GM12878 (cell line): Measurements from ENCODE around the gene B4GALT3. TPM values are rescaled to one million over a fixed set of nuclear protein-coding genes. Genes with fewer than 3 reads are reported as not detected.

Source experiments
- ATAC-seq: fragments of 200-7000 bp; cut with Tn5 transposase; 3 replicates; pipeline ENCODE4 v1.9.1; 2020; ENCODE audit warnings: mild to moderate bottlenecking, moderate library complexity
- BruUV-seq: library from RNA; stranded (reverse); fragments of 400-500 nt; replicated peaks from 2 replicates; lab custom pipeline; 2021; lab: Mats Ljungman, UMichigan
- CTCF ChIA-PET: fragments of 300-600 bp; sonication (Branson Sonifier 250); formaldehyde crosslinking; extraction: SDS; loops from one replicate; lab custom pipeline; 2021; ENCODE audit warnings: inconsistent platforms; lab: Yijun Ruan, JAX
- POLR2A ChIA-PET: fragments of 350-600 bp; formaldehyde crosslinking; extraction: SDS; loops from one replicate; lab custom pipeline; 2021; ENCODE audit warnings: inconsistent platforms; lab: Charles Lee
- RAD21 ChIA-PET: fragments of 300-600 bp; sonication (Branson Sonifier 250); formaldehyde crosslinking; loops from one replicate; lab custom pipeline; 2023; ENCODE audit warnings: antibody characterized with exemption; ENCODE audit not compliant: unreplicated experiment; lab: Charles Lee
- SMC1A ChIA-PET: fragments of 300-600 bp; sonication (Branson Sonifier 250); formaldehyde crosslinking; loops from one replicate; lab custom pipeline; 2023; ENCODE audit not compliant: unreplicated experiment, uncharacterized antibody; lab: Charles Lee
- DNase-seq: peaks from one replicate; pipeline ENCODE4 v3.0.0-alpha.2; 2011; ENCODE audit warnings: low read depth, low spot score
- FAIRE-seq: peaks from 3 replicates; lab custom pipeline; 2011; peaks lifted over from hg19 to GRCh38; lab: Jason Lieb, UNC
- H2AFZ ChIP-seq: 2 replicates; pipeline ENCODE4 v1.6.0; 2011; ENCODE audit warnings: low read depth, low read length, control low read depth; ENCODE audit not compliant: control insufficient read depth
- H3K27ac ChIP-seq: 2 replicates; pipeline ENCODE4 v1.5.1; 2011; ENCODE audit warnings: control low read depth; ENCODE audit not compliant: control insufficient read depth, insufficient read depth
- H3K27me3 ChIP-seq, 2 experiments: replicated peaks in 1 of 2; 2 replicates each; pipeline versions ENCODE4 v1.6.0 to v1.6.1; 2011; ENCODE audit warnings: low read length in 1 of 2; ENCODE audit not compliant: control insufficient read depth in 2 of 2, insufficient read depth in 2 of 2
- H3K36me3 ChIP-seq, 2 experiments: 2 replicates each; pipeline ENCODE4 v1.5.1; 2011; ENCODE audit warnings: low read length in 1 of 2; ENCODE audit not compliant: control insufficient read depth in 2 of 2, insufficient read depth in 2 of 2
- H3K4me1 ChIP-seq: 2 replicates; pipeline ENCODE4 v1.6.1; 2011; ENCODE audit warnings: mild to moderate bottlenecking, low read length, moderate library complexity, mixed read lengths; ENCODE audit not compliant: control insufficient read depth, insufficient read depth
- H3K4me2 ChIP-seq: 2 replicates; pipeline ENCODE4 v1.6.0; 2011; ENCODE audit warnings: control low read depth; ENCODE audit not compliant: control insufficient read depth, insufficient read depth
- H3K4me3 ChIP-seq: fragments of 200-600 bp; sonication (generic); 2 replicates; pipeline ENCODE4 v1.5.1; 2016
- H3K79me2 ChIP-seq: 2 replicates; pipeline ENCODE4 v1.6.0; 2011; ENCODE audit warnings: low read length; ENCODE audit not compliant: control insufficient read depth, insufficient read depth
- H3K9ac ChIP-seq: 2 replicates; pipeline ENCODE4 v1.8.0; 2011; ENCODE audit warnings: low read length, control low read depth, mixed read lengths; ENCODE audit not compliant: control insufficient read depth, insufficient read depth
- H3K9me3 ChIP-seq: replicated peaks from 3 replicates; pipeline ENCODE4 v1.5.1; 2011; ENCODE audit warnings: mild to moderate bottlenecking, low read length; ENCODE audit not compliant: control insufficient read depth, insufficient read depth
- H4K20me1 ChIP-seq: 2 replicates; pipeline ENCODE4 v1.6.0; 2011; ENCODE audit not compliant: control insufficient read depth, insufficient read depth
- CTCF ChIP-seq, 3 experiments: IDR thresholded peaks in 2 of 3; conservative IDR thresholded peaks in 1 of 3; 2 replicates each; pipeline ENCODE4 v1.5.1; 2011; ENCODE audit warnings: low read depth in 3 of 3, low read length in 3 of 3, mild to moderate bottlenecking in 3 of 3, control low read depth in 2 of 3, moderate library complexity in 2 of 3, inconsistent platforms in 1 of 3, mixed read lengths in 1 of 3; ENCODE audit not compliant: control insufficient read depth in 2 of 3, insufficient read depth in 1 of 3; ENCODE audit errors: extremely low read depth in 1 of 3
- E4F1 ChIP-seq: fragments of 450-650 bp; IDR thresholded peaks from 2 replicates; pipeline ENCODE4 v1.6.1; 2018; ENCODE audit warnings: borderline replicate concordance, mild to moderate bottlenecking; ENCODE audit not compliant: partially characterized antibody
- MEF2A ChIP-seq: IDR thresholded peaks from 2 replicates; pipeline ENCODE4 v1.6.1; 2011; ENCODE audit warnings: low read depth, mild to moderate bottlenecking, low read length, moderate library complexity; ENCODE audit not compliant: insufficient read depth
- MTA3 ChIP-seq: IDR thresholded peaks from 2 replicates; pipeline ENCODE4 v1.6.1; 2012; ENCODE audit warnings: low read length, inconsistent platforms, borderline replicate concordance
- NBN ChIP-seq: fragments of 450-650 bp; IDR thresholded peaks from 2 replicates; pipeline ENCODE4 v1.6.1; 2016
- NFYB ChIP-seq: IDR thresholded peaks from 2 replicates; pipeline ENCODE4 v1.6.1; 2011; ENCODE audit warnings: low read depth, mild to moderate bottlenecking, low read length, improper control_type of control experiment, moderate library complexity; ENCODE audit not compliant: insufficient read depth
- PKNOX1 ChIP-seq: fragments of 450-650 bp; IDR thresholded peaks from 2 replicates; pipeline ENCODE4 v1.6.1; 2016; ENCODE audit warnings: mild to moderate bottlenecking
- RAD51 ChIP-seq: fragments of 450-650 bp; IDR thresholded peaks from 2 replicates; pipeline ENCODE4 v1.6.1; 2016; ENCODE audit warnings: moderate library complexity, mild to moderate bottlenecking, inconsistent platforms
- RELA ChIP-seq: fragments of 450-650 bp; IDR thresholded peaks from 2 replicates; pipeline ENCODE4 v1.8.0; 2014; ENCODE audit warnings: borderline replicate concordance; ENCODE audit not compliant: partially characterized antibody
- SIX5 ChIP-seq: IDR thresholded peaks from 2 replicates; pipeline ENCODE4 v1.6.1; 2011; ENCODE audit warnings: mild to moderate bottlenecking, low read depth, low read length, moderate library complexity; ENCODE audit not compliant: severe bottlenecking
- SREBF1 ChIP-seq: IDR thresholded peaks from 2 replicates; pipeline ENCODE4 v1.6.1; 2012; ENCODE audit warnings: mild to moderate bottlenecking, low read length
- SRF ChIP-seq, 2 experiments: IDR thresholded peaks; 2 replicates each; pipeline ENCODE4 v1.6.1; 2011; ENCODE audit warnings: low read depth in 2 of 2, low read length in 2 of 2, mild to moderate bottlenecking in 1 of 2, moderate library complexity in 1 of 2
- YY1 ChIP-seq: IDR thresholded peaks from 2 replicates; pipeline ENCODE4 v1.6.1; 2011; ENCODE audit warnings: low read depth, mild to moderate bottlenecking, low read length
- ZBTB4 ChIP-seq: fragments of 450-650 bp; formaldehyde crosslinking; IDR thresholded peaks from 2 replicates; pipeline ENCODE4 v1.4.0; 2022; ENCODE audit warnings: mild to moderate bottlenecking, moderate library complexity
- WGBS: methylation state at CpG from one replicate; pipeline ENCODE4 v1.1.6; 2016; ENCODE audit warnings: low lambda C conversion rate; ENCODE audit not compliant: insufficient replicate concordance, insufficient coverage; ENCODE audit errors: missing lambda C conversion rate; 5-methylcytosine and 5-hydroxymethylcytosine counted together
- in situ Hi-C: fragments of 300-500 bp; cut with MboI; formaldehyde crosslinking; loops from 9 replicates; pipeline ENCODE4 v1.14.3; 2018; ENCODE audit warnings: mixed read lengths
- intact Hi-C: fragments of 100-400 bp; cut with micrococcal nuclease; formaldehyde crosslinking; loops from one replicate; pipeline ENCODE4 v1.14.2; 2022; ENCODE audit not compliant: unreplicated experiment
- polyA plus RNA-seq, 11 experiments: library from polyadenylated mRNA; depleted of rRNA in 4 of 11; unstranded in 6 of 11; stranded (reverse) in 5 of 11; fragments of >200 nt; fragmentation: Nextera tagmentation in 4 of 11; fragmentation: Illumina TruSeq in 1 of 11; extraction: Ambion mirVana in 4 of 11; extraction: Trizol in 1 of 11; gene quantifications; 1 replicate in 1 of 11; 2 replicates in 10 of 11; pipeline versions ENCODE4 v1.2.1 to v1.2.3, GENCODE V29; 2011 to 2016; ENCODE audit warnings: inconsistent platforms in 2 of 11, missing spikeins in 2 of 11, low read depth in 1 of 11
- total RNA-seq, 4 experiments: library from RNA; depleted of rRNA in 3 of 4; stranded (reverse); fragments of >200 nt in 3 of 4; fragmentation: Illumina TruSeq in 1 of 4; extraction: Trizol in 1 of 4; gene quantifications; 2 replicates each; pipeline versions ENCODE4 v1.2.1 to v1.2.3, GENCODE V29; 2013 to 2021

Gene B4GALT3
- total and polyA plus RNA-seq, 10 of the 15 experiments (the other 5 are each of a cell fraction or from before 2014, with no cell fraction given) = 27.1 to 58.9 (median 42.6) TPM

- WGBS = 79% methylated on average over 20 of the region's 22 CpGs
- Histone ChIP-seq H3K9me3 (no peaks in the 10 kb centered on the region), H3K36me3 (no peaks in the 10 kb centered on the region), H3K4me3 (no peak overlapping the region), H3K4me1 (peaks cover 36% of the 10 kb centered on the region), H3K79me2 (no peaks in the 10 kb centered on the region), H3K27ac (no peak overlapping the region), H3K27me3 (no peaks in the 10 kb centered on the region), H4K20me1 (no peaks in the 10 kb centered on the region), H3K4me2 (no peak overlapping the region), H3K9ac (no peak overlapping the region), H2AFZ (no peak overlapping the region)
- RAD21 ChIA-PET = interaction anchor here (1.2 to 7.2 kb wide), 9 partner anchors 10 to 191 kb away, joined by 3 to 55 read pairs (median 5); partner anchors contain the start of genes APOA2, B4GALT3, NDUFS2 and PPOX
- ATAC-seq (no peak), DNase-seq (no peak), FAIRE-seq (no peak)
- BruUV-seq = no TSS peak
- intact Hi-C loops = no loop called here
- in situ Hi-C loops = loop anchor here (10.0 kb wide), 1 partner anchor 554 kb away; the partner anchor contains the start of gene DUSP12
- SMC1A ChIA-PET = interaction anchor here (0.7 to 5.3 kb wide), 12 partner anchors 9 to 198 kb away, joined by 3 to 55 read pairs (median 6); partner anchors contain the start of genes NDUFS2, PPOX and TOMM40L
- CTCF ChIA-PET = interaction anchor here (0.7 to 7.0 kb wide), 18 partner anchors 10 to 551 kb away, joined by 3 to 164 read pairs (median 10); partner anchors contain the start of genes APOA2, CFAP126, NDUFS2 and PPOX
- POLR2A ChIA-PET = interaction anchor here (0.5 to 1.7 kb wide), 4 partner anchors 11 to 236 kb away, joined by 3 to 9 read pairs (median 5); partner anchors contain the start of gene NDUFS2
- TF ChIP-seq MEF2A (no peak), MTA3 (no peak), SIX5 (no peak), E4F1 (no peak), RAD51 (no peak), NBN (no peak), SREBF1 (no peak), NFYB (no peak), YY1 (no peak), PKNOX1 (no peak), CTCF (IDR thresholded peaks at IDR 0.05 in 2 of 3, conservative IDR thresholded peaks at IDR 0.05 in 1 of 3; ENCODE audit: control insufficient read depth in 2 of 3, extremely low read depth in 1 of 3, insufficient read depth in 1 of 3, low read depth in 3 of 3, low read length in 3 of 3) (no peak), ZBTB4 (no peak), SRF (IDR thresholded peaks at IDR 0.05; ENCODE audit: low read depth in 2 of 2, low read length in 2 of 2) (no peak), RELA (no peak)
Measured at GRCh38 chr1:161190962-161191521, 13.7 kb upstream of the B4GALT3 start.
